NCI-H82 treated with DMSO at 0.1 percent for 48 hours (cell line): ENCODE measurements around the gene NTRK1.

Experiments
- DNase-seq: peaks from one replicate; lab custom pipeline; 2025; ENCODE audit not compliant: unreplicated experiment; lab: John Stamatoyannopoulos, UW

The NTRK1 gene

GRCh38 chr1:156856282-156856785, 4.3 kb upstream of the NTRK1 start:
- DNase-seq = no peak

GRCh38 chr1:156857532-156857931, 3.1 kb upstream of the NTRK1 start:
- no peak for DNase-seq

DNA sequence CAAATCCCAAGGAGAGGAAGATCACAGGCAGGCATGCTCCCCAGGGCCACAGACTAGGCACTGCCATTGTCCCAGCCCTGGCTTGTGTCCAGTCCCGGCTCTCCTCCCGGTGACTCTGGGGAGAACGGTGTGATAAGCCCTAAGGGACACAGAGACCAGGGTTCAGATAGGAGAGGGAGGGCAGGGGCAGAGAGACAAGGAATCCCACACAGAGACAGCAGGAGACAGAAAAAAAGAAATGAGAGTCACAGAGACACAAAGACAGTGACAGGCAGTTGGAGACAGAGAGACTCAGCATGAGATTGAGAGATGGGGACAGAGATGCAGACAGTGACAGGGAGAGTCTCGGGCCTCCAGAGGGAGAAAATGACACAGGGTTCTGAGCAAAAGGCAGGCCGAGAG, 2.1 kb upstream of the NTRK1 start:
- DNase-seq = no peak

- no peak for DNase-seq
These were observed 1.6 kb upstream of the NTRK1 start, which contains the start of gene INSRR for GRCh38 chr1:156858959-156859522. INSRR (minus strand) TSS chr1:156859117; CDS start chr1:156858621, 496 bp downstream.

DNA sequence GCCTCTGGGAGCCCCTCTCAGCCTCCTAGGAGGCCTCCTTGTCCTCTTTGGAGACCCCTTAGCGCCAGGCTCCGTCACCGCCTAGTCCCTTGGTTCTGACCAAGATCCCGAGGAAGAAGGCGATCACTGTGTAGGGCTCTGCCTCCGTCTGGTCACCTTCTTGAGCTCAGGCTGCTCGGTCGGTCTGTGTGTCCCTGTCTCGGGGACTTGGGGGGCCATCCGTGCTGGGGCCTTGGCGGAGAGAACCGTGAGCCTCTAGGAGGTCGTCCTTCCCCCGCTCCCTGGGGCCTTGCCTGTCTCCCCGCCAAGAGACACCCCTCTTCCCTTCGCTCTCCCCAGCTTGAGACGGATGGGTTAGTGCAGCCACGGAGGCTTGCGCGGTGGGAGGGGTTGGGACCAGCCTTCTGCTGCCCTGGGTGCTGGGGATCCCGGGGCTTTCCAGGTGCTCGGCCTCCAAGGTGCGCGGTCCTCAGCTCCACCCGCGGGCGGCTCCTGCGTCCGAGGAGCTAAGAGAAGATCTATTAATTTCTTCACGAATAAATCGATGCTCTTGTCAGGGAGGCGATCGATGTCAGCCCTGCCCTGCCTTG, 1.0 kb upstream of the NTRK1 start:
- no peak for DNase-seq

- DNase-seq = peak; percentile 72
These were observed 495 bp upstream of the NTRK1 start for GRCh38 chr1:156860113-156860627.

DNA sequence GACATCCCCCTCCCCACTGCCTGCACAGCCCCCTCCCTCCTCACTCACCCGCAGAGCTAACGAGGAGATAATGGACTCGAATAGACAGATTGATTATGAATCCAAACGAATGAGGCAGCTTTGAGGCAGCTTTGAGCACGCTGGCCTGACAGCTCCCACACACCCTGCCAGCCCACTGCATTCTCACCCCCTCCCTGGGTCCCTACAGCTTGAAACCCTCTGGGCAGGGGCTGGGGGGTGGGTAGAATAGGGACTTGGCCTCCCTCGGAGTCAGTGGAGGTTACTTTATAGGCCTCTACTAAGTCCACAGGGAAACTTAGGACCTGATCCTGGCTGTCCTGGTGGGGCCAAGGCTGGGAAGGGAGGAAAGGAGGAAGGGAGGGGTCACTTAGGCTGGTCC, 1.9 kb downstream of the NTRK1 start:
- no peak for DNase-seq

DNA sequence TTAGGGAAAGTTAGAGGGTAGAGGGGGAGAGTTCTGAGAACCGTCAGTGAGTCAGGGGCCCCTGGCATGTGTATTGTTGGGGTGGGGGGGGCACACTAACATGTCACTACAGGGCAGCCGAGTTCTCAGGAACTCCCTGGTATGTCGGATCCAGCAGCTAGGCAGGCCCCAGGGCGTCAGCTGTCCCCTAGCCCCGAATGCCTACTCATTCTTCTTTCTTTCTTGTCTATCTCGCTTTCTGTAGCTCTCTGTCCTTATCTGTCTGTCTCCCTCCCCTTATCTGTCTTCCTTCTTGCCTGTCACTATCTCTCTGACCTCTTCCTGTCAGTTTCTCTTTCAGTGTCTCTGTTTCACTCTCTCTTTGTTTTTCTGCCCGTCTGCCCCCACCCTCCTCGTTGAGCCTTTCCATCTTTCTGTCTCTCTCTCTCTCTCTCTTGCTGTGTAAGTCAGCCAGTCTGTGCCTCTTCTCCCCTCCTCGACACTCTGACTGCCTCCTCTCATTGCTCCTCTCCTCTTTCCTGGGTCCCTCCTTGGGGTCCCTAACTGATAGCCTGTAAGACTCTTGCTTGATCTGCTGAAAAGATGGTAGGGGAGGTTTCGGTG, 2.4 kb downstream of the NTRK1 start:
- no peak for DNase-seq

DNA sequence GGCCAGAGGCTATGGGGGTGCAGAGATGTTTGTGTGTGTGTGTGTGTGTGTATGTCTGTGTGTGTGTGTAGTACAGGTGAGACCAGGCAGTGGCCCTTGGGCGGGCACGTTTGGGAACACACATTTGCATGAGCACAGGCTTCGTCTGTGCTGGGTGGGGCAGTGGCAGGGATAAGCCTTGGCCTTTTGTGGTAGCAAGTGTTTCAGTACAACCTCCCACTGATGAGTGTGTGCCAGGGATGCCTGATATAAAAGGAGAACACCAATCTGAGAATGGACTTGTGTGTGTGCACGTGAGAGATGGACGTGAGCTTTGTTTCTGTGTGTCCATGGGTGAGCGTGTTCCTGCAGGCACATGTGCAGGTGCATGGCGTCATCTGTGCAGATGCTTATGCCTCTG, 3.0 kb downstream of the NTRK1 start:
- DNase-seq = no peak

DNA sequence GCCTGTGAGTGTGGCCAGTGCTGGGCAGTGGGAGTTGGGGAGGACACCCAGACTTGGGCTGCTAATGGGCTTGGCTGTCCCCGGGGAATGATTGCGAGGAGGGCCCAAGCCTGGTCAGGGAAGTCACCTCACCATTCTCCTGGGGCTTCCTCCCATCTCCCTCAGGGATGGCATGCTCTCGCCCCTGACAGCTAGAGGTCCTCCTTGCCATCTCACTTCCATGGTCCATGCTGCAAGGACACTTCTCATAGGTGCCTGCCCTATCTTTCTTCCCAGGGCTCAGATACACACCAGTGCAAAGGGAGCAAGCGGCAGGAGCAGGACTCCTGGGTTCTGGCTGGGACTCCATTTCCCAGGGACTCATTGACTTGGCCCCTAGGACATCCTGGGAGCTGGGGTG, 4.1 kb downstream of the NTRK1 start:
- no peak for DNase-seq

- DNase-seq = no peak
These were observed 4.6 kb downstream of the NTRK1 start for GRCh38 chr1:156865258-156865657.

- no peak for DNase-seq
These were observed 5.2 kb downstream of the NTRK1 start for GRCh38 chr1:156865865-156866248.

DNA sequence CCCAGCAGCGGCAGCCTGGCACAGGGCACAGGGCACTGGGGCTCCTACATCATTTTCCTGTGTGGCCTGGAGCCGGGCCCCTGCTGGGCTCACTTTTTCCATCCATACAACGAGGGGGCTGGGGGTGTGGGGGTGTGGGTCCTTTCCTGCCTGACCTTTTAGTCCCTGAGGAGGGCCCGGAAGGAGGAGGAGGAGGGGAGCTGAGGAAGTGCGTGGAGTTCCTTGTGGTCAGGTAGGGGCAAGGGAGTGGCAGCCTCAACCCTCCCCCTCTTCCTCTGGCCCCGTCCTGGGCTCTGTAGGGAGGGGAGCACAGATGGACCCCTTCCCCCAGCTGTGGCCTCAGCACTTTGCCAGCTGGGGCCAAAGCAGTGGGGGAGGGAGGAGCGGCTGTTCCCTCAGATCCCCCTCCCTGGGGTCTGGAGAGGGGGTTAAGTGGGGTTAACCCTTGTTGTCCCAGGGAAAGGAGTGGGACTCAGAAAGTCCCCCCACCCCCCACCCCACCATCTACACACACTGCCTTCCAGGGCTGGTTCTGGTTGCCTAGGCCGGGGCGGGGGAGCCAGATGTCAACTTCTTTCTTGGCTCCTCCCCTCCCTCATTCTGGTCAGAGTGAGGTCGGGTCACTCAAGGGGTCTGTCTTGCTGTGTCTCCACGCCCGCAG, 5.7 kb downstream of the NTRK1 start:
- peak; percentile 60 for DNase-seq

- DNase-seq = no peak
These were observed 7.7 kb downstream of the NTRK1 start for GRCh38 chr1:156868341-156868740.

GRCh38 chr1:156869455-156869854, 8.8 kb downstream of the NTRK1 start:
- no peak for DNase-seq

- DNase-seq = no peak
These were observed 13.0 kb downstream of the NTRK1 start for GRCh38 chr1:156873659-156874058.

DNA sequence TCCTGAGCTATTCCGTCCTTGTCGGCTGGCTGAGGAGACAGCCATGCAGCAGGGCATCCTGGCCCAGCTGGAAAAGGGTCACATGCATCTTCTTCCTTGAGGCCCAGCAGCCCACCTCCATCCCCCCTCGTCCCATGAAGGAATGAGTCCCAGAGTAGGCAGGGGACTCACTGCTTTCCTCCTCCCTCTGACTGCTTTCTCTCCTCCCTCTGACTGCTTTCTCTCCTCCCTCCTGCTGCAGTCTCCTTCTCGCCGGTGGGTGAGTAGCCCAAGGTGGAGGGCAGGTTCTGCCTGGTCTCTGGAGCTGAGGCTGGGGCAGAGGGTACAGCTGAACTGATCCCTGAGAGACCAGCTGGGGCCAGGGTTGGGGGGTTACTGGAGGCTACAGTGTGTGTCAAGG, 13.5 kb downstream of the NTRK1 start:
- DNase-seq = no peak

DNA sequence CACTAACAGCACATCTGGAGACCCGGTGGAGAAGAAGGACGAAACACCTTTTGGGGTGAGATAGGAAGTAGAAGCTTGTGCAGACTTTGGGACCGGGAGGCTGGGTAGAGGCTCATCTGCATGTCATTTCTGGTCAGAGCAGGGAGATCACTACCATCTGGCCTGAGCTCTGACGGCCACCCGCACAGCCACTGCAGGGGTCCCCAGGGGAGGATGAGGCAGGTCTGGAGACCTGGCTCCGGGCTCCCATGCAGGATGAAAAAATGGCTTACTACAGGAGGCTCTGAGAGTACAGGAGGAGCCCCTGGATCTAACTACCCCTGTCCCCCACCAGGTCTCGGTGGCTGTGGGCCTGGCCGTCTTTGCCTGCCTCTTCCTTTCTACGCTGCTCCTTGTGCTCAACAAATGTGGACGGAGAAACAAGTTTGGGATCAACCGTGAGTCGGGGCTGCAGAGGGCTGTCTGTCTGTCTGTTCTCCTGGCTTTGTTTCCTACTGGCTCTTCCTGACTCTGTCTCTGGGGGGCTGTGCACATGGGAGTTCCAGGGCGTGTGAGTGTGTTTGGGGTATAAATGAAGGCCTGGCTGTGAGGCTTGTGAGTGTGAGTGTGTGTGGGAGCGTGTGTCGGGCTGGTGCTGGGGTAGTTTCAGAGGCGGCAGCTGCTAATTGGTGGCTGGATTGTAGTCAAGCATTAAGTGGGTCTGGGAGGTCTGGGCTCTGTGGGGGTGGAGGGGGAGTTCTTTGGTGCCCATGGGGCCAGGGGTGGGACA, 14.1 kb downstream of the NTRK1 start:
- DNase-seq = no peak

GRCh38 chr1:156875341-156875615, 14.6 kb downstream of the NTRK1 start:
- DNase-seq = no peak

DNA sequence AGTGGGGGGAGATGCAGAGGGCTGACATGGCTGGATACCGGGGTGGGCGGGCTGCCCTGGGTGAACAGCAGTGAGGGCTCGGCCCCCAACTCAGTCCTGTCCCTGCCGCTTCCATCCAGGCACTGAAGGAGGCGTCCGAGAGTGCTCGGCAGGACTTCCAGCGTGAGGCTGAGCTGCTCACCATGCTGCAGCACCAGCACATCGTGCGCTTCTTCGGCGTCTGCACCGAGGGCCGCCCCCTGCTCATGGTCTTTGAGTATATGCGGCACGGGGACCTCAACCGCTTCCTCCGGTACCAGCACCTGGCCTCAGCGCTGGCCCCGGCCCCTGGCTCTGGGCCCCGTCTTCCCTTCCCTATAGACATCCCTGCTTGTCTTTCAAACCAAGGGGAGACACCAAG, 15.6 kb downstream of the NTRK1 start:
- no peak for DNase-seq

DNA sequence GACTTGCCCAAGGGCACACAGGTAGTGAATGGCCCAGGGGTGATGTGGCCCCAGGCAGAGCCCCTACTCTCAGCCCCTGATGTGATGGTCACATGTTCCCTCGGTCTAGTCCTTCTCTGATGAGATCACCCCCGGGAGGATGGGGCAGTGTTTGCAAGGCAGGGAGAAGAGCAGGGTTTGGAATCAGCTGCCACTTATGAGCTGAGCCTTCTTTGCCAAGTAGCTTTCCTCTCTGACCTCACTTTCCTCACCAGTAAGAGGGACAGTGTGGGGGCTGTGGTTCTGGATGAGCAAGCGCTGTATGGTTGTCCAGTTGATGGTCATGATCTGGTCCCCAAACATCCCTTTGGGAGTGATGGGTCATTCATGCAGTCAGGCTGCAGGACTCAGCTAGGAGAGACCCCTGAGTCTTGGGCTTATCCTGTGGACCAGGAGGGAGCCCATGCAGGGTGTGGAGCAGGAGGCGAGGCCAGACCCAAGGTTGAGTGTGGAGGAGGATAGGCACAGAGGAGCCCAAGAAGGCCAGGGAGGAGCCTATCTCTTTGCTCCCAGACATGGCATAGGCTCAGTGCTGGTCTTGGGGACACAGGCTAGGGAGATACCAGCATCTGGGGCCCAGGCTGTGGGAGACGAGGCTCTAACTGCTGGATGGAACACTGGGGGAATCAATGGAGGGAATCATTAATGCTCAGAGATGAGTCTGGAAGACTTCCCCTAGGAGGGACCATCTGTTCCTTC, 16.9 kb downstream of the NTRK1 start:
- DNase-seq = no peak
